HUES64 (cell line): ENCODE measurements around the gene SLC6A4.

ENCODE experiments used
- H3K27ac ChIP-seq: 2 replicates; pipeline ENCODE4 v1.7.0; 2013; ENCODE audit warnings: low read depth, low read length, inconsistent platforms
- H3K27me3 ChIP-seq: 2 replicates; pipeline ENCODE4 v1.6.1; 2013; ENCODE audit warnings: mild to moderate bottlenecking, low read length; ENCODE audit not compliant: insufficient read depth
- H3K36me3 ChIP-seq: 2 replicates; pipeline ENCODE4 v1.6.1; 2013; ENCODE audit warnings: mild to moderate bottlenecking, low read length; ENCODE audit not compliant: insufficient read depth
- H3K4me1 ChIP-seq: 2 replicates; pipeline ENCODE4 v1.6.1; 2013; ENCODE audit warnings: mild to moderate bottlenecking, low read length, moderate library complexity; ENCODE audit not compliant: insufficient read depth
- H3K4me3 ChIP-seq: 2 replicates; pipeline ENCODE4 v1.5.1; 2013; ENCODE audit warnings: mild to moderate bottlenecking, low read length, moderate library complexity
- H3K9ac ChIP-seq: 2 replicates; pipeline ENCODE4 v1.6.1; 2013; ENCODE audit warnings: mild to moderate bottlenecking, low read depth, low read length
- H3K9me3 ChIP-seq: 2 replicates; pipeline ENCODE4 v1.6.1; 2013; ENCODE audit warnings: low read depth, low read length; ENCODE audit not compliant: insufficient read depth
- WGBS: fragments of 150-250, 120-280 bp; methylation state at CpG from one replicate; pipeline ENCODE4 v1.1.7; 2013; ENCODE audit warnings: missing lambda C conversion rate; 5-methylcytosine and 5-hydroxymethylcytosine counted together

The SLC6A4 gene

GRCh38 chr17:30238387-30239088, 3.0 kb upstream of the SLC6A4 start:
- peaks cover 59% of the 10 kb centered on the region for H3K27me3 ChIP-seq
- no peaks in the 10 kb centered on the region for H3K36me3 ChIP-seq
- H3K4me1 ChIP-seq = no peaks in the 10 kb centered on the region; the same call in none of the 2 replicates
- H3K9ac ChIP-seq = no peak overlapping the region
- H3K27ac ChIP-seq = no peak overlapping the region
- H3K4me3 ChIP-seq = peak overlapping the region; percentile 47
- whole genome bisulfite sequencing = 4% methylated on average over 27 of the region's 27 CpGs
- no peaks in the 10 kb centered on the region for H3K9me3 ChIP-seq

GRCh38 chr17:30238003-30238344, 2.5 kb upstream of the SLC6A4 start:
- WGBS = 2% methylated on average over 7 of the region's 7 CpGs
- no peaks in the 10 kb centered on the region for H3K9me3 ChIP-seq
- no peaks in the 10 kb centered on the region for H3K36me3 ChIP-seq
- H3K4me1 ChIP-seq = no peaks in the 10 kb centered on the region; the same call in none of the 2 replicates
- H3K27me3 ChIP-seq = peaks cover 64% of the 10 kb centered on the region
- H3K4me3 ChIP-seq = peak overlapping the region; percentile 47
- no peak overlapping the region for H3K9ac ChIP-seq
- no peak overlapping the region for H3K27ac ChIP-seq

GRCh38 chr17:30237296-30238002, 2.0 kb upstream of the SLC6A4 start:
- Histone ChIP-seq H3K9ac (no peak overlapping the region), H3K4me1 (no peaks in the 10 kb centered on the region; the same call in none of the 2 replicates), H3K36me3 (no peaks in the 10 kb centered on the region), H3K4me3 (peak overlapping the region; percentile 47), H3K27me3 (peaks cover 70% of the 10 kb centered on the region), H3K9me3 (no peaks in the 10 kb centered on the region), H3K27ac (no peak overlapping the region)
- WGBS = 12% methylated on average over 21 of the region's 21 CpGs

- H3K9me3 ChIP-seq = no peaks in the 10 kb centered on the region
- H3K9ac ChIP-seq = no peak overlapping the region
- H3K27me3 ChIP-seq = peaks cover 76% of the 10 kb centered on the region
- 5% methylated on average over 20 of the region's 20 CpGs for WGBS
- peak overlapping the region; percentile 42 for H3K4me3 ChIP-seq
- no peak overlapping the region for H3K27ac ChIP-seq
- no peaks in the 10 kb centered on the region for H3K36me3 ChIP-seq
- H3K4me1 ChIP-seq = no peaks in the 10 kb centered on the region; the same call in none of the 2 replicates
Measured at GRCh38 chr17:30236766-30237165, 1.3 kb upstream of the SLC6A4 start.

- 49% methylated on average over 10 of the region's 10 CpGs for WGBS
- H3K36me3 ChIP-seq = no peaks in the 10 kb centered on the region
- H3K4me1 ChIP-seq = no peaks in the 10 kb centered on the region; the same call in none of the 2 replicates
- peak overlapping the region; percentile 44 for H3K4me3 ChIP-seq
- H3K27me3 ChIP-seq = peaks cover 79% of the 10 kb centered on the region
- H3K27ac ChIP-seq = no peak overlapping the region
- no peak overlapping the region; the same call in 1 of the 2 replicates for H3K9ac ChIP-seq
- H3K9me3 ChIP-seq = no peaks in the 10 kb centered on the region
Measured at GRCh38 chr17:30236297-30236624, 764 bp upstream of the SLC6A4 start.

- no peak overlapping the region for H3K9ac ChIP-seq
- H3K4me3 ChIP-seq = peak overlapping the region; percentile 44
- H3K36me3 ChIP-seq = no peaks in the 10 kb centered on the region
- H3K27me3 ChIP-seq = peaks cover 89% of the 10 kb centered on the region
- 72% methylated on average over 12 of the region's 12 CpGs for WGBS
- H3K9me3 ChIP-seq = no peaks in the 10 kb centered on the region
- no peak overlapping the region for H3K27ac ChIP-seq
- no peaks in the 10 kb centered on the region; the same call in none of the 2 replicates for H3K4me1 ChIP-seq
Measured at GRCh38 chr17:30234964-30235363, 533 bp downstream of the SLC6A4 start.

- Histone ChIP-seq H3K27ac (no peak overlapping the region), H3K4me3 (no peak overlapping the region), H3K9ac (no peak overlapping the region), H3K9me3 (no peaks in the 10 kb centered on the region), H3K4me1 (no peaks in the 10 kb centered on the region; the same call in none of the 2 replicates), H3K27me3 (peaks cover 86% of the 10 kb centered on the region), H3K36me3 (no peaks in the 10 kb centered on the region)
- 89% methylated on average over 6 of the region's 6 CpGs for WGBS
Measured at GRCh38 chr17:30234296-30234695, 1.2 kb downstream of the SLC6A4 start.

- no peak overlapping the region for H3K9ac ChIP-seq
- no peaks in the 10 kb centered on the region for H3K4me1 ChIP-seq
- 83% methylated on average over 11 of the region's 11 CpGs for WGBS
- H3K27me3 ChIP-seq = peaks cover 73% of the 10 kb centered on the region
- no peak overlapping the region for H3K4me3 ChIP-seq
- H3K27ac ChIP-seq = no peak overlapping the region
- no peaks in the 10 kb centered on the region for H3K36me3 ChIP-seq
- H3K9me3 ChIP-seq = no peaks in the 10 kb centered on the region
Measured at GRCh38 chr17:30232824-30233427, 2.6 kb downstream of the SLC6A4 start.

- Histone ChIP-seq H3K27me3 (peaks cover 65% of the 10 kb centered on the region), H3K27ac (no peak overlapping the region), H3K9me3 (no peaks in the 10 kb centered on the region), H3K9ac (no peak overlapping the region), H3K4me1 (no peaks in the 10 kb centered on the region), H3K4me3 (no peak overlapping the region), H3K36me3 (no peaks in the 10 kb centered on the region)
- WGBS = 84% methylated on average over 10 of the region's 10 CpGs
Measured at GRCh38 chr17:30232015-30232823, 3.3 kb downstream of the SLC6A4 start.

GRCh38 chr17:30230596-30231125, 4.8 kb downstream of the SLC6A4 start:
- WGBS = 90% methylated on average over 7 of the region's 7 CpGs
- Histone ChIP-seq H3K27ac (no peak overlapping the region), H3K36me3 (no peaks in the 10 kb centered on the region), H3K9me3 (no peaks in the 10 kb centered on the region), H3K27me3 (peaks cover 52% of the 10 kb centered on the region), H3K4me1 (no peaks in the 10 kb centered on the region), H3K4me3 (no peak overlapping the region), H3K9ac (no peak overlapping the region)
